Measurements from ENCODE around the gene RBP7.
"Not testable (repeated sequence)": the region's sequence is repeated elsewhere in the genome, so short reads cannot be mapped to it uniquely, and the experiment has no call there.

DNA sequence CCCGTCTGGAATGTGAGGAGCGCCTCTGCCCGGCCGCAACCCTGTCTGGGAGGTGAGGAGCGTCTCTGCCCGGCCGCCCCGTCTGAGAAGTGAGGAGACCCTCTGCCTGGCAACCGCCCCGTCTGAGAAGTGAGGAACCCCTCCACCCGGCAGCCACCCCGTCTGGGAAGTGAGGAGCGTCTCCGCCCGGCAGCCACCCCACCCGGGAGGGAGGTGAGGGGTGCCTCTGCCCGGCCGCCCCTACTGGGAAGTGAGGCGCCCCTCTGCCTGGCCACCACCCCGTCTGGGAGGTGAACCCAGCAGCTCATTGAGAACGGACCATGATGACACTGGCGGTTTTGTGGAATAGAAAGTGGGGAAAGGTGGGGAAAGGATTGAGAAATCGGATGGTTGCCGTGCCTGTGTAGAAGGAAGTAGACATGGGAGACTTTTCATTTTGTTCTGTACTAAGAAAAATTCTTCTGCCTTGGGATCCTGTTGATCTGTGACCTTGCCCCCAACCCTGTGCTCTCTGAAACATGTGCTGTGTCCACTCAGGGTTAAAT, 32.0 kb downstream of the RBP7 start:
- TF ChIP-seq POLR2A, CTCF (IDR thresholded peaks at IDR 0.05): not testable (repeated sequence)

Data from uterus (tissue), 2 donors.